Activated gamma-delta T cell (primary cell): ENCODE data around the gene SEMA7A.
"Not testable (repeated sequence)": the region's sequence is repeated elsewhere in the genome, so short reads cannot be mapped to it uniquely, and the experiment has no call there.

ENCODE experiments used
- DNase-seq: peaks from one replicate; lab custom pipeline; 2025; lab: John Stamatoyannopoulos, UW

SEMA7A gene

GRCh38 chr15:74399511-74400312, 34.0 kb downstream of the SEMA7A start:
- DNase-seq, result no peak

- DNase-seq, result no peak
Measured at GRCh38 chr15:74399100-74399499, 34.7 kb downstream of the SEMA7A start.

DNA sequence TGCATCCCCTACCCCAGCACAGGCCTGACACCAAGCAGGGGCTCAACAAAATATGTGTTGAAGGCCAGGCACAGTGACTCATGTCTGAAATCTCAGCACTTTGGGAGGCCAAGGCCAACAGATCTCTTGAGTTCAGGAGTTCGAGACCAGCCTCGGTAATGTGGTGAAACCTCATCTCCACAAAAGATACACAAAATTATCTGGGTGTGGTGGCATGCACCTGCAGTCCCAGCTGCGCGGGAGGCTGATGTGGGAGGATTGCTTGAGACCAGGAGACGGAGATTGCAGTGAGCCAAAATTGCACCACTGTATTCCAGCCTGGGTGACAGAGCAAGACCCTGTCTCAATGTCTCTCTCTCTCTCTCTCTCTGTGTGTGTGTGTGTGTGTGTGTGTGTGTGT, 35.6 kb downstream of the SEMA7A start:
- DNase-seq, result no peak

GRCh38 chr15:74397239-74398068, 36.3 kb downstream of the SEMA7A start:
- DNase-seq, result no peak

GRCh38 chr15:74396445-74397238, 37.1 kb downstream of the SEMA7A start:
- DNase-seq, result no peak

GRCh38 chr15:74396146-74396438, 37.7 kb downstream of the SEMA7A start:
- DNase-seq, result no peak

DNA sequence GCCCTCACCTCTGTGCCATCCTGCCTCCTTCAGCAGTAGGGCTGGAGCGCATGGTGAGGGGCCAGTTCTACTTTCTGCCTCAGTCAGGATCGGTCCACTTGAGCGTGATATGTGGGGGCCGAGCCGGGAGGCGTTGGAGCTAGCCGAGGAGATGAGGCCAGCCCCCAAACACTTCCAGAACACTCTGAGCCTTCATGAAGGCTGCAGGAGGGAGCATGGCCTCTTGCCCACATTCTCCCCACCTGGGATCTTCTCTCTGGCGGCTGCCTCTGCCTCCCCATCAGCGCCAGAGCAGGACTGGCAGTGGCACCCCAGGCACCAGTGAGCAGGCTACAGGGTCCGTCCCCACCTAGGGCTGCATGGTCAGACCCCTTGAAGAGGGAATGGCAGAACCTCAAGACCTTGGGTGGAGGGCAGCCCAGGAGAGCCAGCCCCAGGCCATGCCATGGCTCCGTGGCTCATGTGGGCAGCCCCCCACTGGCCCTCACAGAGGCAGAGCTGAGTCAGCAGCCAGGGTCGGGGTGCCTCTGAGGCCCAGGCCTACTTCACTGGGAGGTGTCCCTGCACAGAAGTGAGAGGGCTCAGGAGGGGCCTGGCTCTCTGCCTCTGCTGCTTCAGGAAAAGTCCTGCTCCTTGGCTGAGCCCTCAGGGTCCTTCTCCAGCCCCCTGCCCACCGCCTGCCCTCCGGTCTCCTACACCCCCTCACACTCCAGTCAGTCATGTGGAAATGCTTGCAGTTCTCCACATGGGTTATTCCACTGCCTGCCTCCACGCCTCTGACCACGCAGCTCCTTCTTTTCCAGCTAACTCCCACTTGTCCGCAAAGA, 38.2 kb downstream of the SEMA7A start:
- no peak for DNase-seq

DNA sequence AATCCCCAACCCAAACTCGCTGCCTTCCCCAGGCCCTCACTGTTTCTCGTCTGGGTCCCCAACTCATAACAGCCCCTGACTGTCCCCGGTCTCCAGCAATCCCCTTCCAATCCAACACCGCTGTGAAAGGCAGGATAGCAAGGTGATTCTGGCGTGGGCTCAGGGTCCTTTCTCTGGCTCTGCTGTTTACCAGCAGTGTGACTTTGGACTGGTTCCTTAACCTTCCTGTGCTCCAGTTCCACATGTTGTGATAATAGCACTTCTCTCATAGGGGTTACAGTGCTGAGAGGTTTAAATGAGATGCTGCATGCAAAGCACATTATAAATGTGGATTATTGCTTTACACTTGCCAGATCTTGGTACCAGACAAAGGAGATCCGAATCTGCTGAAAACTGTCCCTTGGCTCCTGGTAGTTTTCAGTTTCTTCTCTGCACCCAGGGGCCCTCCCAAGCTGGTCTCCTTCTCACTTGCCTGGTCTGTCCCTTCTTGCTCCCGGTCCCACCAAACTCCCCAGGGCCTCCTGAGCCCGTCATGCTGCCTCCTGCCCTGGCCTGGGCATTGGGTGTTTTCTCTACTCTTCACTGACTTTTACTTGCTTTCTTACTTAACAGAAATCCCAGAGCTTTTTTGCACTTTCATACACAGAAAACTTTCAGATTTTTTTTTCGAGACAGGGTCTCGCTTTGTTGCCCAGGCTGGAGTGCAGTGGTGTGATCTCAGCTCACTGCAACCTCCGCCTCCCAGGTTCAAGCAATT, 39.5 kb downstream of the SEMA7A start:
- DNase-seq, result no peak

GRCh38 chr15:74393423-74393822, 40.3 kb downstream of the SEMA7A start:
- no peak for DNase-seq

DNA sequence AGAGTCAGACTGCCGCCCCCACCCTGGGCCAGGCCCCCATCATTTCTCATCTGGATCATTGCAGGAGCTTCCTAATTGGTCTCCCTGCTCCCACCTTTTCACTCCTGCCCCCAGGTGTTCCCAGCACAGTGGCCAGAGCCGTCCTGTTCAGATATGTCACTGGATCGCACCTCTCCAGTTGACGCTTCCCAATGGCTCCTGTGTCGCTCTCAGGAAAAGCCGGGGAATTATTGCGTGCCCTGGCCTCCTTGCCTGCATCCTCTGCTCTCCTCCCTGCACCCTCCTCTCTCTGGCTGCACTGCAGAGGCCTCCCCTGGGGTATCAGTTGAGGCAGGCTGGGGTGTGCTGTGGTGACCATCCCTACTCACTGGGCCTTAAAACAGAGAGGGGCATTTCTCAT, 40.9 kb downstream of the SEMA7A start:
- DNase-seq, result no peak

DNA sequence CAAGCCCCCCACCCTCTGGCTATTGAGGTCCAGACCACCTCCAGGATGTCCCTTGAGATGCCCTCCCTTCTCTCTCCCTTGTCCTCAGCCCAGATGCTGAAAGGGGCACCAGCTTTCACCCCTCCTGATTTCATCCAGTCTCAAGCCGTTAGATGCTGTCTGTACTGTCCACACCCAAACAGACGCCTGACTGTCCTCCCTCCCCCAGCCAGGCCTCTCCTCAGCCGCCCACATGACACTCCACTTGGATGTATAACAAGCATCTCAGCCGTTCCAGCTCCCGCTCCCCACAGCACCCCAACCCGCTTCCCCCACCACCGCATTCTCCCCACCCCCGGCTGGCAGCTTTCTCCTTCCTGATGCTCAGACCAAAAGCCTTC, 41.3 kb downstream of the SEMA7A start:
- no peak for DNase-seq

DNA sequence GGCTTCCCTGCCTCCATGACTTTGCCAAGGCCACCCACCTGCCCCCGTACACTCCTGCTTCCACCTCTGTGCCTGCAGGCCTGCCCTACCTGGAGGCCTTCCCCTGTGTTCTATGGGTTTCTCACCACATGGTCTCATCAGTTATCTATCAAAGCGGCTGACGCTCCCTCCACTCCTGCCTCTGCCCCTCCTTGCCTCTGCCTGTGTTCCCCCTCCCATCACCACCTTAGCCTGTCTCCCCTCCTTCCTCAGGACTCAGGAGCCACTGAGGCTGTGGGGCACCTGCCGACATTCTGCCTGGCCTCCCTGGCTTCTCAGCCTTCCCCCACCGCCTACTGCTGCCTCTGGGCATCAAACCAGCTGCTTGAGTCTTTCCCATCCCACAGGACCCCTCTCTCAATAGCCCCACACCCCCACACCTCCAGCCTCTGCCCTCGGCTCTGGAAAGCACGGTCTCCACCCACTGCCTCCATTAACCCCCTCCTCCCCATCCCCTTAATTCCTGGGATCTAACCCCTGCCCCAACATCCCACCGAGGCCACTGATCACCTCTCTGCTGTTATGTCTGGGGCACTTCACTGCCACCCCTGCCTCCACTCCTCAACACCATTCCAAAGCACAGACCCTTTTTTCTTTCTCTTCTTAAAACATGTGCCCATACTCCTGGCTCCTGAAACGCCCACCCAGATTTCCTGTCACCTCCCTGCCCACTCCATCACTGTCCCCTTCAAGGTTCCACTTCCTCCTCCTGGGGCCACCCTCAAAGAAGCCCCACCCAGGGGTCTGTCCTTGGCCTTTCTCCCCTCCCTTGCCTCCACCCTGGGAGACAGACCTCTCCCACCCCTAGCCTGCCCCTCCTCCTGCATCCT, 41.9 kb downstream of the SEMA7A start:
- DNase-seq, result no peak

GRCh38 chr15:74390647-74391288, 43.0 kb downstream of the SEMA7A start:
- no peak for DNase-seq

GRCh38 chr15:74390049-74390646, 43.6 kb downstream of the SEMA7A start:
- not testable (repeated sequence) for DNase-seq

GRCh38 chr15:74389241-74390048, 44.3 kb downstream of the SEMA7A start:
- no peak for DNase-seq

DNA sequence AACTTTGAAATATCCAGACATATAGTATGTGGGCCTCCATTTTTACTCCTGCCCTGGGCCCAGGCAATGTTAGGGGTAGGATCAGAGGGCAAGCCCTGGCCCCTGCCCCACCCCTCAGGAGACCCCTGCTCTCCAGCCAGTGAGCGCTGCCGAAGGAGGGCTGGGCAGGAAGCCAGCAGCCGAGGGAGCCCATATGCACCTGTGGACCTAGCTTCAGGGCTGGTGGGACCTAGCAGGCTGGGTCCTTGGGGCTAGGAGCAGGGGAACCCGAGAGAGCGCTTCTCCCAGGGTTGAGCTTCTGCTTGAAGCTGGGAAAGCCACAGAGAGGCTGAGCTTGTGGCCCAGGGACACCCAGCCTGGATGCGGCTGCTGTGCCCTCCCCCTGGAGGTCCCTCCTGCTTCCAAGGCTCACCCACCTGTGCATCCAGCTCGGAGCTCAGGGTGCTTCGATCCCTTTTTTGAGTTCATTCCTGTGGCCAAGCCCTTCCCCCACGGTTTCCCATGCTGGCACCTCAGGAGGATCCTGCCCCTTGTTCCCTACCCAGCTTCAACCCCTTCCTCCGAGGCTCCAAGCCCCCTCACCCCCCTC, 45.3 kb downstream of the SEMA7A start:
- no peak for DNase-seq

DNA sequence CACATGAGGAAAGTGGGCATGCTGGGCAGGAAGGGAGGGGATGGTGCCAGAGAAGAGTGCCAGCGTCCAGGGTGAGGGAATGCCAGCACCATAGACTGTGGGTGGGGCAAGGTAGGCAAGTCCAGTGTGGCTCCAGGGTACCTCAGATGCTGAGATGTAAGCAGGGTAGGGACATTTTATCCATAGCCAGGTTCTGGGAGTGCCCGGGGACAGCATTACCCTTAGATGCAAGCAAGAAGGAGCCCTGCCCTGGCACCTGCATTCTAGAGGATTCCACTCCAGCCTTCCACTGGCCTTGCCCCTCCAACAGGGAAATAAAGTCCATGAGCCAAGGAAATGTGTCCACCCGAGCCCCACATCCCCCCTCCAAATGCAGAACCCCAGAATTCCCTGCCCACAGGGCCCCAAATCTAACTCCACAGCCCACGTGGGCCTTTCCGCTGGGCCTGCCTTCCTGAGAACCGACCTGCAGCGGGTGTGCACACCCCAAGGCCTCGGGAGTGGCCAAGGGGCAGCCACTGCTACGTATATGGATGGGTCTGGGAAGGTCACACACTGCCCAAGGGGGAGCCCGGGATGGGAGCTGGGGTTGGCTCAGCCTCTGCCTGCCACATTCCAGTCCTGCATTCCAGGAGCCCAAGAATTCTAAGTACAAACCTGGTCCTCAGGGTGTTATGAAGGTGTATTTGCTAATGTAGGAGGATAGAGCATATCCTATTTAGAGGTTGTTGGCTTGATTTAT, 46.0 kb downstream of the SEMA7A start:
- DNase-seq, result no peak
